Measurements from ENCODE around the gene GAB1. TPM values are rescaled to one million over a fixed set of nuclear protein-coding genes. Genes with fewer than 3 reads are reported as not detected.

GAB1 gene
- total RNA-seq, 1 donor from 2014 or later, result 31.0 TPM

DNA sequence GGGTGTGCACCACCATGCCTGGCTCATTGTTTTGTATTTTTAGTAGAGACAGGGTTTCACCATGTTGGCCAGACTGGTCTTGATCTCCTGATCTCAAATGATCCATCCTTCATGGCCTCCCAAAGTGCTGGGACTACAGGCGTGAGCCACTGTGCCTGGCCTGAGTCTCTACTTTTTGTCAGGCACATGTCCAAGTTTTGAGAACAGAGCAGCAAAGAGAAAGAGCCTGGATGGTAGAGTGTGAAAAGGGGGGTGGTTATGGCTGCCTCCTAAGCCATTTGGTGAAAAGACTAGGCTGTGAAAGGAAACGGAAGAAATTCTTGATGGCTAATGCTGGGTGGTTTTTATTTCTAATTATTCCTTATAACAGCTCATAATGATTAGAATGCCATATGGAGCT lies 63.4 kb downstream of the GAB1 start:
- Histone ChIP-seq H3K4me1 (peaks cover 10 to 58% of the 10 kb centered on the region in 2 donors), H3K27me3 (no peaks in the 10 kb centered on the region), H3K27ac (peak overlapping the region; percentile 6 to 17), H3K9me3 (no peaks in the 10 kb centered on the region), H3K36me3 (no peaks in the 10 kb centered on the region), H3K4me3 (no peak overlapping the region)
- TF ChIP-seq, protein P1, sequence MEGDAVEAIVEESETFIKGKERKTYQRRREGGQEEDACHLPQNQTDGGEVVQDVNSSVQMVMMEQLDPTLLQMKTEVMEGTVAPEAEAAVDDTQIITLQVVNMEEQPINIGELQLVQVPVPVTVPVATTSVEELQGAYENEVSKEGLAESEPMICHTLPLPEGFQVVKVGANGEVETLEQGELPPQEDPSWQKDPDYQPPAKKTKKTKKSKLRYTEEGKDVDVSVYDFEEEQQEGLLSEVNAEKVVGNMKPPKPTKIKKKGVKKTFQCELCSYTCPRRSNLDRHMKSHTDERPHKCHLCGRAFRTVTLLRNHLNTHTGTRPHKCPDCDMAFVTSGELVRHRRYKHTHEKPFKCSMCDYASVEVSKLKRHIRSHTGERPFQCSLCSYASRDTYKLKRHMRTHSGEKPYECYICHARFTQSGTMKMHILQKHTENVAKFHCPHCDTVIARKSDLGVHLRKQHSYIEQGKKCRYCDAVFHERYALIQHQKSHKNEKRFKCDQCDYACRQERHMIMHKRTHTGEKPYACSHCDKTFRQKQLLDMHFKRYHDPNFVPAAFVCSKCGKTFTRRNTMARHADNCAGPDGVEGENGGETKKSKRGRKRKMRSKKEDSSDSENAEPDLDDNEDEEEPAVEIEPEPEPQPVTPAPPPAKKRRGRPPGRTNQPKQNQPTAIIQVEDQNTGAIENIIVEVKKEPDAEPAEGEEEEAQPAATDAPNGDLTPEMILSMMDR (IDR thresholded peaks at IDR 0.05), result no peak
- DNase-seq (ENCODE audit: low spot score in 2 of 2), result no peak
- intact Hi-C loops (cut with DNase I), result no loop called here

DNA sequence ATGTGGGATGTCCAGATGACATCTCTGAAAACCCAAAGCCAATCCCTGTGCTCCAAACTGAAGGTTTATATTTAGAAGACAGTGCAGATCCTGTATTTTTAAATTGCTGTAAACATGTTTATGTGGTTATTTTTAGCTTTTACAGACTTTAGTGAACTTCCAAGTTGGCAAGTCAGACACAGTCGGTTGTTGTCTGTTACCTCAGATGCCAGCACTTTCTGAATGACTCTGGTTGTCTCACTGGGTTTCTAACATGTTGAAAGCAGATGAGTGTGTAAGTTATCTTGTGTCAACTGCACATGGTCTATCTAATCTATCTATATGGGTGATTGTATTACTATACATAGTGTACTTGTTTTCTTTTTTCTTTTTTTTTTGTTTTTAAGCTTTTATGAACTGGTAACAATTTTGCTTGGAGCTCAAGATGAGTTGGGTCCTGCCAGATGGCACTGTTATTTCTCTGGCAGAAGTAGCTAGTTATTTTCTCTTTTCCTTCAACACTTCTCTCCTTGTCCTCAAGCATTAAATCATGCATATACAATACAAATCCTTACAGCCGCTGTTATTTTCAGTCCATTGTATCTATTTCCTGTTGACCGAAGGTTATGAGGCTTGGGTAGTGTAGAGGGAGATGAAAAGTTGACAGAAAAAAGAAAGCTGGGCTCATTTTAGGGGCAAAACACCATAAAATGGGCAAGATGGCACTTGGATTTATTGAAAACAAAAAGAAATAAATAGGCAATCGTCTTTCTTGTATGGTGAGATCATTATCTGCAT lies 66.3 kb downstream of the GAB1 start:
- peak overlapping the region; percentile 32 to 54 for H3K27ac ChIP-seq
- DNase-seq (ENCODE audit: low spot score in 2 of 2), result no peak
- H3K4me1 ChIP-seq, result peaks cover 8 to 63% of the 10 kb centered on the region in 2 donors
- TF ChIP-seq, protein P1 (IDR thresholded peaks at IDR 0.05), result no peak
- H3K36me3 ChIP-seq, result no peaks in the 10 kb centered on the region
- peak overlapping the region in 1 of 2 donors; percentile 21 for H3K4me3 ChIP-seq
- H3K9me3 ChIP-seq, result no peaks in the 10 kb centered on the region
- no peaks in the 10 kb centered on the region for H3K27me3 ChIP-seq
- intact Hi-C loops (cut with DNase I), result no loop called here

GRCh38 chr4:143403553-143403820 lies 66.8 kb downstream of the GAB1 start:
- Histone ChIP-seq H3K9me3 (no peaks in the 10 kb centered on the region), H3K27ac (peak overlapping the region; percentile 32 to 54), H3K4me3 (peak overlapping the region in 1 of 2 donors; percentile 21), H3K4me1 (peaks cover 8 to 67% of the 10 kb centered on the region in 2 donors), H3K36me3 (no peaks in the 10 kb centered on the region), H3K27me3 (no peaks in the 10 kb centered on the region)
- DNase-seq (ENCODE audit: low spot score in 2 of 2), result no peak
- intact Hi-C loops (cut with DNase I), result no loop called here
- TF ChIP-seq, protein P1 (IDR thresholded peaks at IDR 0.05), result no peak

GRCh38 chr4:143404555-143404954 lies 67.9 kb downstream of the GAB1 start:
- Histone ChIP-seq H3K4me1 (peaks cover 8 to 67% of the 10 kb centered on the region in 2 donors), H3K27ac (no peak overlapping the region), H3K36me3 (no peaks in the 10 kb centered on the region), H3K27me3 (no peaks in the 10 kb centered on the region), H3K4me3 (no peak overlapping the region), H3K9me3 (no peaks in the 10 kb centered on the region)
- intact Hi-C loops (cut with DNase I), result no loop called here
- TF ChIP-seq, protein P1 (IDR thresholded peaks at IDR 0.05), result no peak
- DNase-seq (ENCODE audit: low spot score in 2 of 2), result no peak

DNA sequence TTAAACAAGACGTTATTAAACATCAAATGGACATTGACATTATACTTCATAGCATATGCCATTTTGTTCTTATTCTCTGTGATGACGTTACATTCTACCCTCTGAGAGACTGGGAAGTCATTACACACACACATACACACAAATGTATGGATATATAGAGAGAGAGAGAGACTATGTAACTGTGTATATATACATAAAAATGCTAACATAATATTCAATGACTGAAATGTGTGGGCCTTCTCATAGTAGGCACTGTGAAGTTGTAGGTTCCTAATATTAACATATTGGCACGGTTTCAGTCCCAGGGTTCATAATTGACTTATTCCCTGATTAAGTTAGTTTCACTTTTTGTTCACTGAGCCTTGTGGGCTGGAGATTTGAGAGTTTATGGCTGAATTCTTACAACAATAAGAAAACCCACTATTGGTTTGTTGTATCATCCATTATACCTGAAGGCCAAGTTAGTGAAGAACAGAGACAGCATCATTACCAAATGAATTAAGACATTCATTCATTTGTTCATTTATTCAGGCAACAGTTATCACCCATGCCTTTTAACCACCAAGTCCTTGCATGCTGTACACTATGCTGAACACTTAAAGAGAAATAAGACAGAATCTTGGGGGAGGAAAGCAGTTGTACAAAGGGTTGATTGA lies 68.5 kb downstream of the GAB1 start:
- peak overlapping the region; percentile 49 to 57 for H3K27ac ChIP-seq

More for the DNA sequence above, 68.5 kb downstream of the GAB1 start:
- H3K27me3 ChIP-seq, result no peaks in the 10 kb centered on the region
- H3K4me1 ChIP-seq, result peaks cover 8 to 68% of the 10 kb centered on the region in 2 donors
- H3K4me3 ChIP-seq, result no peak overlapping the region
- intact Hi-C loops (cut with DNase I), result loop anchor here (5.0 kb wide), 1 partner anchor 118 kb away; no protein-coding TSS in a partner anchor
- TF ChIP-seq, protein P1 (IDR thresholded peaks at IDR 0.05), result no peak
- H3K36me3 ChIP-seq, result no peaks in the 10 kb centered on the region
- DNase-seq (ENCODE audit: low spot score in 2 of 2), result no peak
- no peaks in the 10 kb centered on the region for H3K9me3 ChIP-seq

Data from ascending aorta (tissue), 2 donors.